Thoracic aorta (tissue), 2 donors: ENCODE measurements around the gene CBARP. TPM values are rescaled to one million over a fixed set of nuclear protein-coding genes. Genes with fewer than 3 reads are reported as not detected.
A peak's percentile ranks its signal among the peaks of the same experiment; 100 is the strongest.

Experiments
- ATAC-seq: fragments of 150-250 bp; one replicate; pipeline ENCODE4 v1.8.0; 2017; ENCODE audit warnings: low read depth; ENCODE audit not compliant: insufficient number of reproducible peaks, low FRiP score
- DNase-seq: peaks from one replicate; pipeline ENCODE4 v3.0.0-alpha.2; 2020; ENCODE audit warnings: low spot score
- H3K27ac ChIP-seq, 2 donors: fragments of 200-600 bp; sonication (generic); 1 replicate in 1 of 2; 2 replicates in 1 of 2; pipeline ENCODE4 v1.5.1; 2016; ENCODE audit warnings: mild to moderate bottlenecking in 2 of 2, moderate library complexity in 2 of 2
- H3K27me3 ChIP-seq: fragments of 200-600 bp; sonication (generic); replicated peaks from 2 replicates; pipeline ENCODE4 v1.6.0; 2016; ENCODE audit warnings: mild to moderate bottlenecking; ENCODE audit not compliant: insufficient read depth
- H3K36me3 ChIP-seq: fragments of 200-600 bp; sonication (generic); one replicate; pipeline ENCODE4 v1.5.1; 2016
- H3K4me1 ChIP-seq, 2 donors: fragments of 200-600 bp; sonication (generic); 1 replicate in 1 of 2; 2 replicates in 1 of 2; pipeline versions ENCODE4 v1.5.1 to v1.6.0; 2016; ENCODE audit warnings: low read depth in 2 of 2, mild to moderate bottlenecking in 1 of 2; ENCODE audit not compliant: control insufficient read depth in 1 of 2
- H3K4me3 ChIP-seq: fragments of 200-600 bp; sonication (generic); 2 replicates; pipeline ENCODE4 v1.5.1; 2016; ENCODE audit warnings: mild to moderate bottlenecking
- H3K9me3 ChIP-seq: fragments of 200-600 bp; sonication (generic); 2 replicates; pipeline ENCODE4 v1.5.1; 2016
- CTCF ChIP-seq: fragments of 200-600 bp; sonication (generic); IDR thresholded peaks from one replicate; pipeline ENCODE4 v1.5.1; 2019; ENCODE audit warnings: antibody characterized with exemption
- total RNA-seq, 2 donors: library from RNA; depleted of rRNA; stranded (reverse); fragments of >200 nt; gene quantifications; one replicate each; pipeline versions ENCODE4 v1.1.0 to v1.2.3, GENCODE V29; 2016

Gene CBARP
- total RNA-seq, 2 donors from 2014 or later: 0.27 to 1.9 TPM

GRCh38 chr19:1280636-1281568, 43.1 kb upstream of the CBARP start:
- Histone ChIP-seq H3K9me3 (no peaks in the 10 kb centered on the region), H3K4me1 (peaks cover 8 to 12% of the 10 kb centered on the region in 2 donors), H3K27me3 (peaks cover 7% of the 10 kb centered on the region), H3K27ac (no peak overlapping the region), H3K36me3 (peaks cover 9% of the 10 kb centered on the region), H3K4me3 (no peak overlapping the region)
- no peak for DNase-seq
- ATAC-seq: no peak
- no peak for TF ChIP-seq CTCF

- no peak for DNase-seq
- Histone ChIP-seq H3K9me3 (no peaks in the 10 kb centered on the region), H3K4me3 (no peak overlapping the region), H3K27me3 (peaks cover 7% of the 10 kb centered on the region), H3K36me3 (peaks cover 9% of the 10 kb centered on the region), H3K4me1 (peaks cover 10 to 15% of the 10 kb centered on the region in 2 donors), H3K27ac (no peak overlapping the region)
- ATAC-seq: peak; percentile 26
- peak; percentile 97 for TF ChIP-seq CTCF
Measured at GRCh38 chr19:1279782-1280341, 42.1 kb upstream of the CBARP start.

GRCh38 chr19:1278713-1279660, 41.2 kb upstream of the CBARP start:
- H3K27me3 ChIP-seq: no peaks in the 10 kb centered on the region
- H3K27ac ChIP-seq: no peak overlapping the region
- ATAC-seq (no peak), DNase-seq (no peak)
- peaks cover 18% of the 10 kb centered on the region for H3K36me3 ChIP-seq
- no peak for TF ChIP-seq CTCF
- peaks cover 17 to 24% of the 10 kb centered on the region in 2 donors for H3K4me1 ChIP-seq
- no peaks in the 10 kb centered on the region for H3K9me3 ChIP-seq
- H3K4me3 ChIP-seq: no peak overlapping the region

GRCh38 chr19:1278074-1278473, 40.3 kb upstream of the CBARP start:
- no peaks in the 10 kb centered on the region for H3K9me3 ChIP-seq
- peaks cover 26% of the 10 kb centered on the region for H3K36me3 ChIP-seq
- no peak for TF ChIP-seq CTCF
- no peak overlapping the region for H3K4me3 ChIP-seq
- DNase-seq (no peak), ATAC-seq (no peak)
- H3K27me3 ChIP-seq: no peaks in the 10 kb centered on the region
- no peak overlapping the region for H3K27ac ChIP-seq
- H3K4me1 ChIP-seq: peaks cover 19 to 33% of the 10 kb centered on the region in 2 donors
